ENCODE results near the gene HIPK2.

GRCh38 chr7:139693651-139694388, 84.0 kb downstream of the HIPK2 start:
- TF ChIP-seq CTCF (IDR thresholded peaks at IDR 0.05; ENCODE audit: low read length) (no peak), EZH2 (IDR thresholded peaks at IDR 0.05; ENCODE audit: borderline replicate concordance, low read length) (no peak)

Measured in OCI-LY1 (cell line).